Upper lobe of left lung (tissue), 6 donors: ENCODE measurements around the gene SSPN. TPM values are rescaled to one million over a fixed set of nuclear protein-coding genes. Genes with fewer than 3 reads are reported as not detected.

ENCODE experiments used
- ATAC-seq, 2 donors: fragments of 200-7000 bp; cut with Tn5 transposase; one replicate each; pipeline ENCODE4 v1.9.1; 2022; ENCODE audit warnings: mild to moderate bottlenecking in 2 of 2, moderate library complexity in 2 of 2; ENCODE audit not compliant: low FRiP score in 2 of 2
- DNase-seq, 2 donors: peaks; one replicate each; pipeline ENCODE4 v3.0.0-alpha.2; 2019 to 2020
- H3K27ac ChIP-seq, 4 donors: fragments of 200-600 bp; sonication (generic); one replicate each; pipeline ENCODE4 v1.5.1; 2016 to 2019
- H3K27me3 ChIP-seq, 4 donors: fragments of 200-600 bp; sonication (generic); one replicate each; pipeline ENCODE4 v1.5.1; 2017 to 2019
- H3K36me3 ChIP-seq, 4 donors: fragments of 200-600 bp; sonication (generic); one replicate each; pipeline ENCODE4 v1.5.1; 2016 to 2019
- H3K4me1 ChIP-seq, 4 donors: fragments of 200-600 bp; sonication (generic); one replicate each; pipeline ENCODE4 v1.5.1; 2018 to 2019
- H3K4me3 ChIP-seq, 4 donors: fragments of 200-600 bp; sonication (generic); one replicate each; pipeline ENCODE4 v1.5.1; 2017 to 2019; ENCODE audit warnings: mild to moderate bottlenecking in 2 of 4, moderate library complexity in 1 of 4
- H3K9me3 ChIP-seq, 4 donors: fragments of 200-600 bp; sonication (generic); one replicate each; pipeline ENCODE4 v1.5.1; 2018 to 2019
- CTCF ChIP-seq, 6 experiments: fragments of 450-650 bp in 4 of 6; fragments of 200-600 bp in 2 of 6; sonication (generic) in 2 of 6; IDR thresholded peaks; one replicate each; pipeline ENCODE4 v1.5.1; 2016 to 2019; ENCODE audit warnings: antibody characterized with exemption in 6 of 6
- EP300 ChIP-seq, 4 donors: sonication (generic); formaldehyde crosslinking; IDR thresholded peaks; one replicate each; pipeline ENCODE4 v1.5.1; 2017; ENCODE audit warnings: antibody characterized with exemption in 4 of 4, control low read depth in 2 of 4
- POLR2A ChIP-seq, 4 donors: fragments of 450-650 bp; IDR thresholded peaks; one replicate each; pipeline ENCODE4 v1.5.1; 2016 to 2017; ENCODE audit warnings: antibody characterized with exemption in 4 of 4, mild to moderate bottlenecking in 2 of 4
- POLR2AphosphoS5 ChIP-seq, 2 donors: sonication (generic); formaldehyde crosslinking; IDR thresholded peaks; one replicate each; pipeline ENCODE4 v1.5.1; 2017; ENCODE audit warnings: antibody characterized with exemption in 2 of 2
- WGBS, 2 donors: methylation state at CpG; one replicate each; pipeline ENCODE4 v1.1.5; 2017 to 2018; 5-methylcytosine and 5-hydroxymethylcytosine counted together
- total RNA-seq, 6 donors: library from RNA; depleted of rRNA in 4 of 6; stranded (reverse); fragments of >200 nt in 4 of 6; gene quantifications; one replicate each; pipeline versions ENCODE4 v1.1.0 to v1.2.1, GENCODE V29; 2016 to 2021
- donor health status: DM: no; HTN: no; CAD: no; lungs with moderate emphysema.
- donor health status: DM: no; HTN: yes; CAD: no; lungs with severe emphysema.

SSPN gene
- total RNA-seq, 6 donors from 2014 or later, result 1.0 to 38.8 (median 10.0) TPM

- Histone ChIP-seq H3K9me3 (no peaks in the 10 kb centered on the region), H3K4me3 (no peak overlapping the region), H3K36me3 (no peaks in the 10 kb centered on the region), H3K27me3 (no peaks in the 10 kb centered on the region), H3K27ac (no peak overlapping the region), H3K4me1 (no peaks in the 10 kb centered on the region)
- WGBS, 2 donors, result 84 to 86% methylated on average over 2 of the region's 2 CpGs
- no peak for DNase-seq
- ATAC-seq, result no peak
- no peak for TF ChIP-seq EP300 (IDR thresholded peaks at IDR 0.05)
- no peak for TF ChIP-seq POLR2AphosphoS5 (IDR thresholded peaks at IDR 0.05)
- TF ChIP-seq POLR2A (IDR thresholded peaks at IDR 0.05), result no peak
- TF ChIP-seq CTCF (IDR thresholded peaks at IDR 0.05), result no peak
Measured at GRCh38 chr12:26264215-26264838, 69.0 kb downstream of the SSPN start.

GRCh38 chr12:26265606-26266005, 70.2 kb downstream of the SSPN start:
- no peak overlapping the region for H3K4me3 ChIP-seq
- H3K27ac ChIP-seq, result no peak overlapping the region
- H3K27me3 ChIP-seq, result no peaks in the 10 kb centered on the region
- no peaks in the 10 kb centered on the region for H3K4me1 ChIP-seq
- no peak for ATAC-seq
- no peak for DNase-seq
- no peaks in the 10 kb centered on the region for H3K9me3 ChIP-seq
- H3K36me3 ChIP-seq, result no peaks in the 10 kb centered on the region
- TF ChIP-seq EP300 (IDR thresholded peaks at IDR 0.05) (no peak), POLR2A (IDR thresholded peaks at IDR 0.05) (no peak), CTCF (IDR thresholded peaks at IDR 0.05) (no peak), POLR2AphosphoS5 (IDR thresholded peaks at IDR 0.05) (no peak)

- no peaks in the 10 kb centered on the region for H3K27me3 ChIP-seq
- no peaks in the 10 kb centered on the region for H3K9me3 ChIP-seq
- ATAC-seq, result no peak
- DNase-seq, result no peak
- no peaks in the 10 kb centered on the region for H3K36me3 ChIP-seq
- TF ChIP-seq POLR2A (IDR thresholded peaks at IDR 0.05) (no peak), EP300 (IDR thresholded peaks at IDR 0.05) (no peak), CTCF (IDR thresholded peaks at IDR 0.05) (no peak), POLR2AphosphoS5 (IDR thresholded peaks at IDR 0.05) (no peak)
- H3K27ac ChIP-seq, result no peak overlapping the region
- H3K4me1 ChIP-seq, result peaks cover 5 to 7% (median 6%) of the 10 kb centered on the region in 4 donors
- H3K4me3 ChIP-seq, result no peak overlapping the region
Measured at GRCh38 chr12:26266881-26267280, 71.5 kb downstream of the SSPN start.

GRCh38 chr12:26268841-26269561, 73.6 kb downstream of the SSPN start:
- 51 to 63% methylated on average over 2 of the region's 2 CpGs for WGBS, 2 donors
- no peak overlapping the region for H3K27ac ChIP-seq
- no peak for DNase-seq
- ATAC-seq, result no peak
- H3K9me3 ChIP-seq, result no peaks in the 10 kb centered on the region
- peaks cover 10 to 13% (median 11%) of the 10 kb centered on the region in 4 donors for H3K4me1 ChIP-seq
- no peak overlapping the region for H3K4me3 ChIP-seq
- no peaks in the 10 kb centered on the region for H3K27me3 ChIP-seq
- TF ChIP-seq EP300 (IDR thresholded peaks at IDR 0.05) (no peak), CTCF (IDR thresholded peaks at IDR 0.05) (no peak), POLR2A (IDR thresholded peaks at IDR 0.05) (no peak), POLR2AphosphoS5 (IDR thresholded peaks at IDR 0.05) (no peak)
- H3K36me3 ChIP-seq, result no peaks in the 10 kb centered on the region
